ENCODE data around the gene SH2D3A. TPM values are rescaled to one million over a fixed set of nuclear protein-coding genes. Genes with fewer than 3 reads are reported as not detected.

The SH2D3A gene
- total and polyA plus RNA-seq, 2 of the 4 experiments (the other 2 are of a cell fraction), result under 0.01 to 0.09 TPM

DNA sequence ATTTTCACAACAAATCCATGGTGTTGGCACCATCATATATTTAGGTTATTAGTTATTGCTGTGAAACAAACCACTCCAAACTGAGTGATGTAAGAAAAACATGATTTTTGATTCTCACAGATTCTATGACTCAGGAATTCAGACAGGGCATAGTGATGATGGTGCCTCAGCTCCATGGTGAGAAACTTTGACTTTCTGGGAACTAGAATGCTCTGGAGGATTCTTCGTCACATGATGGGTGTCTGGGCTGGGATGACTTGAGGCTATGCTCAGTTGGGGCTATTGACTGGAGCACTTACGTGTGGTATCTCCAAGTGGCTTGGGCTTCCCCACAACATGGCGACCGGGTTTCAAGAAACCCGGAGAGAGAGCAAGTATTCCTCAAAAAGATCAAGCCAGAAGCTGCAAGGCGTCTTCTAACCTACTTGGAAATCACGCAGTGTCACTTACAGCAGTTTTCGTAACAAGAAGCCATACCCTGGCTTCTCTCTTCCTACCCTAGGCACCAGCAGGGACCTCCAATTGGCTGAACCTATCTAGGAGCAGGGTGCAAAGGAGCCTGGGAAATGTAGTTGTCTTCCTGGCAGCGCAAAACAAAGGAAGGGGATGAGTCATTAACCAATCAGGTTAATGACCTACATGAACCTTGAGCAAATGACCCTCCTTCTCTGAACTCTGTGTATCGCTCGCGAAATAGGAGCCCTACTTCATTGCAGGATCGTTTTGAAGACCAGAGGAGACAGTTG lies 27.6 kb upstream of the SH2D3A start:
- H3K56ac ChIP-seq (ENCODE audit: extremely low read depth, insufficient read depth, low read length), result no peak overlapping the region
- H3K4me1 ChIP-seq (ENCODE audit: control insufficient read depth, insufficient read depth, low read length), result no peaks in the 10 kb centered on the region
- no peak overlapping the region for H3K9ac ChIP-seq (ENCODE audit: low read depth, low read length)
- no peaks in the 10 kb centered on the region for H3K79me1 ChIP-seq (ENCODE audit: low read depth in 1 of 2, low read length in 2 of 2)
- intact Hi-C loops (cut with micrococcal nuclease) (no loop called here), dilution Hi-C loops (cut with HindIII; ENCODE audit: low sequenced_read_pairs, unreplicated experiment) (no loop called here), in situ Hi-C loops (cut with MboI; ENCODE audit: low sequenced_read_pairs) (no loop called here)
- no peak overlapping the region for H2AK9ac ChIP-seq (replicated peaks; ENCODE audit: low read depth, low read length, poor library complexity)
- H3K18ac ChIP-seq (ENCODE audit: low read depth, low read length), result no peak overlapping the region
- no peak overlapping the region for H3K4ac ChIP-seq (ENCODE audit: low read depth, low read length)
- H3K9me1 ChIP-seq (ENCODE audit: insufficient read depth, low read length), result no peaks in the 10 kb centered on the region
- no peak overlapping the region for H4K91ac ChIP-seq (ENCODE audit: insufficient read depth, low read depth, low read length)
- no peak overlapping the region for H2AFZ ChIP-seq (replicated peaks; ENCODE audit: low read length, poor library complexity)
- H3K9me3 ChIP-seq (ENCODE audit: control insufficient read depth, insufficient read depth, low read length), result peaks cover 16% of the 10 kb centered on the region
- H3K27ac ChIP-seq (ENCODE audit: insufficient read depth, low read length), result no peak overlapping the region
- ChIA-PET CTCF (no interaction called here), POLR2A (ENCODE audit: unreplicated experiment) (no interaction called here)
- H3K4me2 ChIP-seq (ENCODE audit: low read depth, low read length), result no peak overlapping the region
- H4K8ac ChIP-seq (ENCODE audit: low read depth in 2 of 2, low read length in 2 of 2), result no peak overlapping the region
- no peak overlapping the region for H4K5ac ChIP-seq (ENCODE audit: low read depth, low read length)
- no peak overlapping the region for H2BK15ac ChIP-seq (ENCODE audit: low read depth, low read length)
- H2BK120ac ChIP-seq (ENCODE audit: low read depth, low read length), result no peak overlapping the region
- no TSS peak for BruUV-seq (replicated peaks)
- H3K36me3 ChIP-seq (ENCODE audit: control insufficient read depth, insufficient read depth, low read length), result no peaks in the 10 kb centered on the region
- DNase-seq (no peak), ATAC-seq (ENCODE audit: low read depth) (no peak)
- H2BK20ac ChIP-seq (ENCODE audit: low read depth, low read length), result no peak overlapping the region
- no peaks in the 10 kb centered on the region for H4K20me1 ChIP-seq (ENCODE audit: insufficient read depth, low read length)
- no peak overlapping the region for H2AK5ac ChIP-seq (ENCODE audit: low read depth, low read length)
- no peaks in the 10 kb centered on the region for H3K27me3 ChIP-seq (ENCODE audit: control insufficient read depth, insufficient read depth, low read length)
- H2BK5ac ChIP-seq (ENCODE audit: low read depth, low read length, poor library complexity, severe bottlenecking), result no peak overlapping the region
- H3K23ac ChIP-seq (ENCODE audit: low read depth, low read length), result no peak overlapping the region
- H3K4me3 ChIP-seq (ENCODE audit: insufficient read depth, low read depth, low read length), result no peak overlapping the region
- TF ChIP-seq RCOR1 (IDR thresholded peaks at IDR 0.05; ENCODE audit: insufficient replicate concordance, low read length) (no peak), NFE2L2 (IDR thresholded peaks at IDR 0.05; ENCODE audit: low read depth, low read length) (no peak), MAZ (IDR thresholded peaks at IDR 0.05; ENCODE audit: borderline replicate concordance, low read depth, low read length) (no peak), CHD1 (IDR thresholded peaks at IDR 0.05; ENCODE audit: low read depth, low read length) (no peak), BHLHE40 (IDR thresholded peaks at IDR 0.05; ENCODE audit: low read depth, low read length) (no peak)
- TF ChIP-seq, protein P1, sequence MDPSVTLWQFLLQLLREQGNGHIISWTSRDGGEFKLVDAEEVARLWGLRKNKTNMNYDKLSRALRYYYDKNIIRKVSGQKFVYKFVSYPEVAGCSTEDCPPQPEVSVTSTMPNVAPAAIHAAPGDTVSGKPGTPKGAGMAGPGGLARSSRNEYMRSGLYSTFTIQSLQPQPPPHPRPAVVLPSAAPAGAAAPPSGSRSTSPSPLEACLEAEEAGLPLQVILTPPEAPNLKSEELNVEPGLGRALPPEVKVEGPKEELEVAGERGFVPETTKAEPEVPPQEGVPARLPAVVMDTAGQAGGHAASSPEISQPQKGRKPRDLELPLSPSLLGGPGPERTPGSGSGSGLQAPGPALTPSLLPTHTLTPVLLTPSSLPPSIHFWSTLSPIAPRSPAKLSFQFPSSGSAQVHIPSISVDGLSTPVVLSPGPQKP (IDR thresholded peaks at IDR 0.05; ENCODE audit: borderline replicate concordance, low read depth, low read length), result no peak
- H3K14ac ChIP-seq (replicated peaks; ENCODE audit: low read depth, low read length), result no peak overlapping the region
- 64% methylated on average over 5 of the region's 13 CpGs; no CpG with 5 or more reads in 1 of the 2 experiments for WGBS, 2 experiments (ENCODE audit: extremely low coverage in 2 of 2, insufficient read length in 1 of 2)

Data from IMR-90 (cell line).